Endothelial cell of umbilical vein (primary cell): ENCODE measurements around the gene SMIM27. TPM values are rescaled to one million over a fixed set of nuclear protein-coding genes. Genes with fewer than 3 reads are reported as not detected.
"Not testable (repeated sequence)": the region's sequence is repeated elsewhere in the genome, so short reads cannot be mapped to it uniquely, and the experiment has no call there.

Experiments
- BruUV-seq: library from RNA; stranded (reverse); fragments of 400-500 nt; replicated peaks from 2 replicates; lab custom pipeline; 2021; lab: Mats Ljungman, UMichigan
- CTCF ChIA-PET: fragments of 300-600, 350-600 bp; sonication (Branson Sonifier 250); formaldehyde crosslinking; loops from one replicate; lab custom pipeline; 2021; ENCODE audit warnings: antibody characterized with exemption, inconsistent platforms; lab: Charles Lee
- POLR2A ChIA-PET: fragments of 300-600, 350-600 bp; sonication (Branson Sonifier 250); formaldehyde crosslinking; loops from one replicate; lab custom pipeline; 2021; ENCODE audit warnings: antibody characterized with exemption, inconsistent platforms; lab: Charles Lee
- DNase-seq: peaks from one replicate; pipeline ENCODE4 v3.0.0-alpha.2; 2011; ENCODE audit warnings: low read depth, low spot score
- FAIRE-seq: peaks from 2 replicates; lab custom pipeline; 2011; peaks lifted over from hg19 to GRCh38; lab: Jason Lieb, UNC
- H2AFZ ChIP-seq: 2 replicates; pipeline ENCODE4 v1.6.0; 2012; ENCODE audit warnings: low read depth, low read length, control low read depth, inconsistent platforms
- H3K27ac ChIP-seq: 2 replicates; pipeline ENCODE4 v1.5.1; 2011; ENCODE audit warnings: low read depth, mild to moderate bottlenecking, control low read depth, low read length, moderate library complexity; ENCODE audit not compliant: insufficient read depth
- H3K27me3 ChIP-seq, 2 experiments: 2 replicates each; pipeline versions ENCODE4 v1.6.0 to v1.6.1; 2011; ENCODE audit warnings: low read length in 2 of 2, mixed read lengths in 1 of 2; ENCODE audit not compliant: control insufficient read depth in 2 of 2, insufficient read depth in 2 of 2
- H3K36me3 ChIP-seq, 2 experiments: 2 replicates in 1 of 2; 3 replicates in 1 of 2; pipeline ENCODE4 v1.5.1; 2011; ENCODE audit warnings: low read length in 2 of 2, mild to moderate bottlenecking in 1 of 2, moderate library complexity in 1 of 2; ENCODE audit not compliant: control insufficient read depth in 2 of 2, insufficient read depth in 2 of 2; ENCODE audit errors: extremely low read depth in 1 of 2
- H3K4me1 ChIP-seq: 3 replicates; pipeline ENCODE4 v1.5.1; 2011; ENCODE audit warnings: mild to moderate bottlenecking, low read length; ENCODE audit not compliant: control insufficient read depth, insufficient read depth; ENCODE audit errors: extremely low read depth
- H3K4me2 ChIP-seq: 2 replicates; pipeline ENCODE4 v1.6.1; 2011; ENCODE audit warnings: low read length, control low read depth, mixed read lengths; ENCODE audit not compliant: insufficient read depth
- H3K4me3 ChIP-seq, 3 experiments: fragments of 200-600 bp in 1 of 3; sonication (generic), shearing (Covaris generic) in 1 of 3; replicated peaks in 1 of 3; 2 replicates each; pipeline ENCODE4 v1.5.1; 2011 to 2016; ENCODE audit warnings: control low read depth in 3 of 3, low read length in 3 of 3, mild to moderate bottlenecking in 2 of 3, inconsistent platforms in 1 of 3, low read depth in 1 of 3, moderate library complexity in 1 of 3; ENCODE audit not compliant: insufficient read depth in 1 of 3
- H3K79me2 ChIP-seq: 2 replicates; pipeline ENCODE4 v1.6.0; 2012; ENCODE audit warnings: low read length, inconsistent platforms; ENCODE audit not compliant: control insufficient read depth, insufficient read depth
- H3K9ac ChIP-seq: replicated peaks from 2 replicates; pipeline ENCODE3; 2011; ENCODE audit warnings: low read length, control low read depth; ENCODE audit not compliant: insufficient read depth; ENCODE audit errors: extremely low read depth
- H3K9me1 ChIP-seq: replicated peaks from 3 replicates; pipeline ENCODE4 v1.6.0; 2011; ENCODE audit warnings: mild to moderate bottlenecking, low read length; ENCODE audit not compliant: control insufficient read depth, insufficient read depth; ENCODE audit errors: extremely low read depth
- H3K9me3 ChIP-seq: replicated peaks from 2 replicates; pipeline ENCODE4 v1.5.1; 2012; ENCODE audit warnings: low read length, inconsistent platforms; ENCODE audit not compliant: control insufficient read depth, insufficient read depth
- H4K20me1 ChIP-seq: replicated peaks from 2 replicates; pipeline ENCODE3; 2011; ENCODE audit warnings: mild to moderate bottlenecking, low read length; ENCODE audit not compliant: control insufficient read depth, insufficient read depth; ENCODE audit errors: extremely low read depth
- FOS ChIP-seq: IDR thresholded peaks from 2 replicates; pipeline ENCODE4 v1.6.1; 2011; ENCODE audit warnings: mild to moderate bottlenecking, low read length, moderate library complexity, borderline replicate concordance; ENCODE audit not compliant: insufficient read depth
- GATA2 ChIP-seq: IDR thresholded peaks from 2 replicates; pipeline ENCODE4 v1.7.0; 2011; ENCODE audit warnings: low read depth, mild to moderate bottlenecking, moderate library complexity, mixed read lengths, low read length; ENCODE audit not compliant: insufficient read length, insufficient read depth
- dilution Hi-C: fragments of 300-500 bp; cut with MboI; formaldehyde crosslinking; loops from one replicate; pipeline ENCODE4 v1.15.0; 2019; ENCODE audit warnings: low sequenced_read_pairs; ENCODE audit not compliant: extremely low pct_ligation_motif_present
- intact Hi-C: fragments of 100-400 bp; cut with micrococcal nuclease; formaldehyde crosslinking; loops from one replicate; pipeline ENCODE4 v1.10.0; 2022
- polyA plus RNA-seq, 4 experiments: library from polyadenylated mRNA; depleted of rRNA in 3 of 4; stranded (reverse) in 3 of 4; unstranded in 1 of 4; fragments of >200 nt; gene quantifications; 2 replicates each; pipeline versions ENCODE4 v1.2.1 to v1.2.3, GENCODE V29; 2011 to 2012; ENCODE audit warnings: missing spikeins in 1 of 4
- total RNA-seq: library from RNA; stranded (reverse); gene quantifications from 2 replicates; pipeline ENCODE4 v1.2.3, GENCODE V29; 2021

SMIM27 gene
- total and polyA plus RNA-seq, 2 donors (not counting 3 experiments of a cell fraction or from before 2014, with no cell fraction given) = 3.4 to 11.5 TPM

GRCh38 chr9:32548213-32548612 lies 3.9 kb upstream of the SMIM27 start:
- H3K9me1 ChIP-seq, H3K9ac ChIP-seq, DNase-seq, POLR2A ChIA-PET, H3K4me3 ChIP-seq, H4K20me1 ChIP-seq, BruUV-seq, H2AFZ ChIP-seq, H3K9me3 ChIP-seq, H3K27me3 ChIP-seq, FAIRE-seq, intact Hi-C loops, dilution Hi-C loops, H3K36me3 ChIP-seq, H3K4me2 ChIP-seq, H3K27ac ChIP-seq: not testable (repeated sequence)
- CTCF ChIA-PET = interaction anchor here (0.7 to 1.0 kb wide), 2 partner anchors 169 to 482 kb away, joined by 3 read pairs; no protein-coding TSS in a partner anchor
- Histone ChIP-seq H3K79me2 (peaks cover 80% of the 10 kb centered on the region), H3K4me1 (peaks cover 14% of the 10 kb centered on the region)

GRCh38 chr9:32550150-32550561 lies 2.0 kb upstream of the SMIM27 start:
- Histone ChIP-seq H3K9me1 (no peaks in the 10 kb centered on the region), H3K79me2 (peaks cover 62% of the 10 kb centered on the region), H2AFZ (peak overlapping the region; percentile 9), H3K27me3 (no peaks in the 10 kb centered on the region), H3K27ac (peak overlapping the region; percentile 92), H4K20me1 (peaks cover 7% of the 10 kb centered on the region), H3K4me3 (peak overlapping the region; percentile 71 to 88 (median 77)), H3K9ac (peak overlapping the region; percentile 85), H3K4me2 (peak overlapping the region; percentile 92), H3K4me1 (peaks cover 17% of the 10 kb centered on the region), H3K9me3 (no peaks in the 10 kb centered on the region), H3K36me3 (no peaks in the 10 kb centered on the region)
- BruUV-seq = no TSS peak
- POLR2A ChIA-PET = interaction anchor here (1.1 to 3.0 kb wide), 2 partner anchors 24 to 165 kb away, joined by 3 to 17 read pairs; partner anchors contain the start of gene RIGI
- FAIRE-seq (peak; percentile 33), DNase-seq (peak; percentile 56)
- intact Hi-C loops (loop anchor here (2.0 kb wide), 1 partner anchor 119 kb away; no protein-coding TSS in a partner anchor), dilution Hi-C loops (loop anchor here (25.0 kb wide), 1 partner anchor 163 kb away; the partner anchor contains the start of gene ACO1)
- TF ChIP-seq FOS = no peak
- TF ChIP-seq GATA2 = no peak
- CTCF ChIA-PET = interaction anchor here (0.7 to 2.5 kb wide), 13 partner anchors 8 to 418 kb away, joined by 3 to 45 read pairs (median 4); partner anchors contain the start of genes ACO1, NDUFB6 and RIGI
